IMR-90 (cell line): ENCODE results near the gene COL27A1. TPM values are rescaled to one million over a fixed set of nuclear protein-coding genes. Genes with fewer than 3 reads are reported as not detected.

Source experiments
- ATAC-seq: fragments of 200-7000 bp; cut with Tn5 transposase; 2 replicates; pipeline ENCODE4 v1.9.1; 2020; ENCODE audit warnings: low read depth, mild to moderate bottlenecking, moderate library complexity
- BruUV-seq: library from RNA; stranded (reverse); fragments of 400-500 nt; replicated peaks from 2 replicates; lab custom pipeline; 2021; lab: Mats Ljungman, UMichigan
- CTCF ChIA-PET: fragments of 300-600 bp; formaldehyde crosslinking; extraction: SDS; loops from one replicate; lab custom pipeline; 2021; ENCODE audit warnings: antibody characterized with exemption; lab: Yijun Ruan, JAX
- POLR2A ChIA-PET: fragments of 300-600 bp; sonication (Branson Sonifier 250); formaldehyde crosslinking; loops from one replicate; lab custom pipeline; 2022; ENCODE audit warnings: antibody characterized with exemption; ENCODE audit not compliant: unreplicated experiment; lab: Charles Lee
- DNase-seq: peaks from one replicate; pipeline ENCODE4 v3.0.0; 2013
- H2AFZ ChIP-seq: replicated peaks from 2 replicates; pipeline ENCODE3; 2013; ENCODE audit warnings: low read length, mild to moderate bottlenecking; ENCODE audit not compliant: poor library complexity
- H2AK5ac ChIP-seq: 2 replicates; pipeline ENCODE4 v1.6.1; 2013; ENCODE audit warnings: low read depth, low read length, inconsistent platforms
- H2AK9ac ChIP-seq: replicated peaks from 2 replicates; pipeline ENCODE3; 2013; ENCODE audit warnings: mild to moderate bottlenecking, low read depth, low read length, moderate library complexity; ENCODE audit not compliant: poor library complexity
- H2BK120ac ChIP-seq: 2 replicates; pipeline ENCODE4 v1.6.1; 2013; ENCODE audit warnings: low read depth, low read length, inconsistent platforms
- H2BK15ac ChIP-seq: 3 replicates; pipeline ENCODE4 v1.6.1; 2013; ENCODE audit warnings: low read depth, low read length, inconsistent platforms
- H2BK20ac ChIP-seq: 2 replicates; pipeline ENCODE4 v1.6.1; 2013; ENCODE audit warnings: low read depth, mild to moderate bottlenecking, inconsistent platforms, low read length, moderate library complexity
- H2BK5ac ChIP-seq: 2 replicates; pipeline ENCODE4 v1.6.1; 2013; ENCODE audit warnings: mild to moderate bottlenecking, low read depth, low read length, inconsistent platforms; ENCODE audit not compliant: poor library complexity, severe bottlenecking
- H3K14ac ChIP-seq: replicated peaks from 2 replicates; pipeline ENCODE4 v1.6.1; 2013; ENCODE audit warnings: low read depth, low read length, inconsistent platforms
- H3K18ac ChIP-seq: 2 replicates; pipeline ENCODE4 v1.6.1; 2013; ENCODE audit warnings: low read depth, low read length, control low read depth
- H3K23ac ChIP-seq: 2 replicates; pipeline ENCODE4 v1.6.1; 2013; ENCODE audit warnings: low read depth, low read length, inconsistent platforms
- H3K27ac ChIP-seq: 2 replicates; pipeline ENCODE4 v1.5.1; 2013; ENCODE audit warnings: mild to moderate bottlenecking, control low read depth, low read length; ENCODE audit not compliant: insufficient read depth
- H3K27me3 ChIP-seq: 2 replicates; pipeline ENCODE4 v1.6.1; 2013; ENCODE audit warnings: low read length; ENCODE audit not compliant: control insufficient read depth, insufficient read depth
- H3K36me3 ChIP-seq: 2 replicates; pipeline ENCODE4 v1.6.1; 2013; ENCODE audit warnings: low read length, mixed read lengths; ENCODE audit not compliant: control insufficient read depth, insufficient read depth
- H3K4ac ChIP-seq: 2 replicates; pipeline ENCODE4 v1.6.1; 2013; ENCODE audit warnings: low read depth, low read length, inconsistent platforms
- H3K4me1 ChIP-seq: 2 replicates; pipeline ENCODE4 v1.6.1; 2013; ENCODE audit warnings: low read length, mixed read lengths; ENCODE audit not compliant: control insufficient read depth, insufficient read depth
- H3K4me2 ChIP-seq: 2 replicates; pipeline ENCODE4 v1.6.1; 2013; ENCODE audit warnings: low read depth, mild to moderate bottlenecking, control low read depth, low read length, moderate library complexity
- H3K4me3 ChIP-seq: 2 replicates; pipeline ENCODE4 v1.5.1; 2013; ENCODE audit warnings: low read depth, mild to moderate bottlenecking, control low read depth, low read length, moderate library complexity; ENCODE audit not compliant: insufficient read depth
- H3K56ac ChIP-seq: 2 replicates; pipeline ENCODE4 v1.6.1; 2013; ENCODE audit warnings: low read length, inconsistent platforms; ENCODE audit not compliant: insufficient read depth; ENCODE audit errors: extremely low read depth
- H3K79me1 ChIP-seq, 2 experiments: 2 replicates each; pipeline ENCODE4 v1.6.1; 2013; ENCODE audit warnings: low read length in 2 of 2, inconsistent platforms in 1 of 2, low read depth in 1 of 2
- H3K9ac ChIP-seq: 2 replicates; pipeline ENCODE4 v1.6.1; 2013; ENCODE audit warnings: low read depth, low read length, control low read depth
- H3K9me1 ChIP-seq: 2 replicates; pipeline ENCODE4 v1.6.1; 2013; ENCODE audit warnings: low read length, inconsistent platforms; ENCODE audit not compliant: insufficient read depth
- H3K9me3 ChIP-seq: 2 replicates; pipeline ENCODE4 v1.6.1; 2013; ENCODE audit warnings: low read length; ENCODE audit not compliant: control insufficient read depth, insufficient read depth
- H4K20me1 ChIP-seq: 2 replicates; pipeline ENCODE4 v1.6.1; 2013; ENCODE audit warnings: low read length, inconsistent platforms; ENCODE audit not compliant: insufficient read depth
- H4K5ac ChIP-seq: 2 replicates; pipeline ENCODE4 v1.6.1; 2013; ENCODE audit warnings: mild to moderate bottlenecking, low read depth, low read length, control low read depth
- H4K8ac ChIP-seq, 2 experiments: 2 replicates each; pipeline ENCODE4 v1.6.1; 2013; ENCODE audit warnings: low read depth in 2 of 2, low read length in 2 of 2, control low read depth in 1 of 2, inconsistent platforms in 1 of 2
- H4K91ac ChIP-seq: 2 replicates; pipeline ENCODE4 v1.6.1; 2013; ENCODE audit warnings: low read depth, low read length, inconsistent platforms; ENCODE audit not compliant: insufficient read depth
- CTCF ChIP-seq: conservative IDR thresholded peaks from 2 replicates; pipeline ENCODE4 v1.5.1; 2012; ENCODE audit warnings: mild to moderate bottlenecking, low read depth, low read length, improper control_type of control experiment
- ELK1 ChIP-seq: fragments of 150-350 bp; IDR thresholded peaks from 2 replicates; pipeline ENCODE4 v1.6.1; 2016; ENCODE audit warnings: low read depth, mild to moderate bottlenecking, low read length, moderate library complexity, borderline replicate concordance
- MAFK ChIP-seq: IDR thresholded peaks from 2 replicates; pipeline ENCODE4 v1.6.1; 2012; ENCODE audit warnings: low read depth, low read length, improper control_type of control experiment
- MAZ ChIP-seq: IDR thresholded peaks from 2 replicates; pipeline ENCODE4 v1.6.1; 2012; ENCODE audit warnings: low read depth, mild to moderate bottlenecking, low read length, improper control_type of control experiment, moderate library complexity, borderline replicate concordance
- USF2 ChIP-seq: fragments of 150-350 bp; IDR thresholded peaks from 2 replicates; pipeline ENCODE4 v1.6.1; 2017; ENCODE audit warnings: mild to moderate bottlenecking, antibody characterized with exemption, low read length, low read depth
- WGBS, 2 experiments: methylation state at CpG; one replicate each; pipeline versions ENCODE4 v1.1.5 to v1.1.7; 2013; ENCODE audit warnings: missing lambda C conversion rate in 2 of 2; ENCODE audit not compliant: insufficient read length in 1 of 2; ENCODE audit errors: extremely low coverage in 2 of 2; 5-methylcytosine and 5-hydroxymethylcytosine counted together
- dilution Hi-C: fragments of 300-500 bp; cut with HindIII; formaldehyde crosslinking; loops from one replicate; pipeline ENCODE4 v1.14.3; 2018; ENCODE audit warnings: low sequenced_read_pairs; ENCODE audit not compliant: unreplicated experiment
- in situ Hi-C: fragments of 300-500 bp; cut with MboI; formaldehyde crosslinking; loops from 3 replicates; pipeline ENCODE4 v1.14.3; 2019; ENCODE audit warnings: low sequenced_read_pairs, inconsistent platforms, mixed read lengths
- intact Hi-C: fragments of 100-400 bp; cut with micrococcal nuclease; formaldehyde crosslinking; loops from 2 replicates; pipeline ENCODE4 v1.10.0; 2022
- polyA plus RNA-seq, 3 experiments: library from polyadenylated mRNA; depleted of rRNA; stranded (reverse); fragments of >200 nt; gene quantifications; 2 replicates each; pipeline ENCODE4 v1.2.3, GENCODE V29; 2012; ENCODE audit warnings: low replicate concordance in 1 of 3
- total RNA-seq: library from RNA; depleted of rRNA; stranded (reverse); fragments of >200 nt; gene quantifications from 2 replicates; pipeline ENCODE4 v1.2.3, GENCODE V29; 2012

The COL27A1 gene
- total and polyA plus RNA-seq, 2 of the 4 experiments (the other 2 are of a cell fraction): 3.2 to 18.3 TPM

- H3K23ac ChIP-seq: no peak overlapping the region
- H4K20me1 ChIP-seq: peaks cover 27% of the 10 kb centered on the region
- H3K9me1 ChIP-seq: peaks cover 12% of the 10 kb centered on the region
- H3K27me3 ChIP-seq: no peaks in the 10 kb centered on the region
- no peak overlapping the region for H3K4me2 ChIP-seq
- in situ Hi-C loops (loop anchor here (5.0 kb wide), 1 partner anchor 123 kb away; no protein-coding TSS in a partner anchor), dilution Hi-C loops (no loop called here), intact Hi-C loops (no loop called here)
- H4K5ac ChIP-seq: no peak overlapping the region
- peaks cover 22% of the 10 kb centered on the region for H3K4me1 ChIP-seq
- H3K56ac ChIP-seq: no peak overlapping the region
- no peak overlapping the region for H2BK120ac ChIP-seq
- H3K79me1 ChIP-seq: peaks cover 18 to 81% of the 10 kb centered on the region in 2 experiments
- peaks cover 12% of the 10 kb centered on the region; the same call in 1 of the 2 replicates for H3K36me3 ChIP-seq
- no peak for TF ChIP-seq MAFK
- TF ChIP-seq CTCF: no peak
- TF ChIP-seq MAZ: no peak
- TF ChIP-seq USF2: no peak
- TF ChIP-seq ELK1: no peak
- H4K8ac ChIP-seq: no peak overlapping the region
- no peak for DNase-seq
- no peak overlapping the region for H3K9ac ChIP-seq
- H3K4ac ChIP-seq: no peak overlapping the region
- H3K14ac ChIP-seq: no peak overlapping the region
- no peak overlapping the region for H2BK15ac ChIP-seq
- no peak overlapping the region for H3K27ac ChIP-seq
- no peak overlapping the region for H4K91ac ChIP-seq
- H3K9me3 ChIP-seq: no peaks in the 10 kb centered on the region
- H2BK5ac ChIP-seq: no peak overlapping the region
- no peak overlapping the region for H2AK9ac ChIP-seq
- peak overlapping the region; percentile 2; the same call in 1 of the 2 replicates for H2AK5ac ChIP-seq
- no TSS peak for BruUV-seq
- CTCF ChIA-PET: interaction anchor here (0.7 to 1.1 kb wide), 3 partner anchors 56 to 127 kb away, joined by 3 to 4 read pairs (median 3); no protein-coding TSS in a partner anchor
- H2AFZ ChIP-seq: no peak overlapping the region
- WGBS, 2 experiments: no CpG with 5 or more reads among the region's 1 CpG
- no peak for ATAC-seq
- H2BK20ac ChIP-seq: 0 out of 2 replicates have a peak overlapping the region, but pooled peaks have one; percentile 53
- no peak overlapping the region for H3K4me3 ChIP-seq
- POLR2A ChIA-PET: no interaction called here
- H3K18ac ChIP-seq: no peak overlapping the region
Measured at GRCh38 chr9:114164191-114164794, 9.0 kb downstream of the COL27A1 start.
